Measurements from ENCODE around the gene MRPS25.
A peak's percentile ranks its signal among the peaks of the same experiment; 100 is the strongest.

Gene MRPS25

GRCh38 chr3:15063656-15064286 is 1.3 kb downstream of the MRPS25 start:
- no peak for TF ChIP-seq CTCF (IDR thresholded peaks at IDR 0.05; ENCODE audit: low read depth, low read length)
- peaks cover 4% of the 10 kb centered on the region for H3K36me3 ChIP-seq
- H3K9me3 ChIP-seq, result no peaks in the 10 kb centered on the region
- DNase-seq, result no peak
- no peaks in the 10 kb centered on the region for H3K4me1 ChIP-seq
- H3K4me3 ChIP-seq (ENCODE audit: low read depth, low read length), result peak overlapping the region; percentile 84
- H3K27me3 ChIP-seq, result no peaks in the 10 kb centered on the region

GRCh38 chr3:15063238-15063637 is 1.9 kb downstream of the MRPS25 start:
- no peaks in the 10 kb centered on the region for H3K27me3 ChIP-seq
- no peaks in the 10 kb centered on the region for H3K4me1 ChIP-seq
- TF ChIP-seq CTCF (IDR thresholded peaks at IDR 0.05; ENCODE audit: low read depth, low read length), result no peak
- no peaks in the 10 kb centered on the region for H3K9me3 ChIP-seq
- peak overlapping the region; percentile 84; the same call in 1 of the 2 replicates for H3K4me3 ChIP-seq (ENCODE audit: low read depth, low read length)
- peaks cover 7% of the 10 kb centered on the region for H3K36me3 ChIP-seq
- no peak for DNase-seq

GRCh38 chr3:15060029-15060428 is 5.1 kb downstream of the MRPS25 start:
- Histone ChIP-seq H3K36me3 (peaks cover 24% of the 10 kb centered on the region), H3K4me3 (ENCODE audit: low read depth, low read length) (no peak overlapping the region), H3K27me3 (no peaks in the 10 kb centered on the region), H3K9me3 (no peaks in the 10 kb centered on the region), H3K4me1 (no peaks in the 10 kb centered on the region)
- DNase-seq, result no peak
- no peak for TF ChIP-seq CTCF (IDR thresholded peaks at IDR 0.05; ENCODE audit: low read depth, low read length)

GRCh38 chr3:15056676-15057404 is 8.3 kb downstream of the MRPS25 start:
- Histone ChIP-seq H3K36me3 (peaks cover 34% of the 10 kb centered on the region), H3K27me3 (no peaks in the 10 kb centered on the region)

GRCh38 chr3:15055019-15055557 is 10.0 kb downstream of the MRPS25 start:
- no peak for TF ChIP-seq CTCF (IDR thresholded peaks at IDR 0.05; ENCODE audit: low read depth, low read length)
- no peak for DNase-seq
- Histone ChIP-seq H3K36me3 (peaks cover 46% of the 10 kb centered on the region), H3K27me3 (no peaks in the 10 kb centered on the region), H3K4me1 (peaks cover 17% of the 10 kb centered on the region), H3K9me3 (no peaks in the 10 kb centered on the region), H3K4me3 (ENCODE audit: low read depth, low read length) (no peak overlapping the region)

More at GRCh38 chr3:15056676-15057404, 8.3 kb downstream of the MRPS25 start:
- H3K4me3 ChIP-seq (ENCODE audit: low read depth, low read length), result no peak overlapping the region
- no peak for DNase-seq
- no peak for TF ChIP-seq CTCF (IDR thresholded peaks at IDR 0.05; ENCODE audit: low read depth, low read length)
- H3K9me3 ChIP-seq, result no peaks in the 10 kb centered on the region
- peaks cover 14% of the 10 kb centered on the region for H3K4me1 ChIP-seq

- Histone ChIP-seq H3K4me3 (ENCODE audit: low read depth, low read length) (no peak overlapping the region), H3K27me3 (no peaks in the 10 kb centered on the region), H3K9me3 (no peaks in the 10 kb centered on the region), H3K4me1 (peaks cover 17% of the 10 kb centered on the region), H3K36me3 (peaks cover 54% of the 10 kb centered on the region)
- TF ChIP-seq CTCF (IDR thresholded peaks at IDR 0.05; ENCODE audit: low read depth, low read length), result no peak
- no peak for DNase-seq
Observed at GRCh38 chr3:15053541-15053940, 11.6 kb downstream of the MRPS25 start.
